ENCODE results near the gene EVX2.

GRCh38 chr2:176127774-176128072, 44.0 kb upstream of the EVX2 start:
- no peak for TF ChIP-seq CTCF (IDR thresholded peaks at IDR 0.05; ENCODE audit: low read length)
- no peak for TF ChIP-seq EZH2 (IDR thresholded peaks at IDR 0.05; ENCODE audit: borderline replicate concordance, low read length)

Measured in OCI-LY1 (cell line).